C1 segment of cervical spinal cord (tissue), 14 donors: ENCODE measurements around the gene ATP11A.

Experiments used
- DNase-seq, 14 donors: peaks; one replicate each; lab custom pipeline; 2025; lab: John Stamatoyannopoulos, UW

ATP11A gene

DNA sequence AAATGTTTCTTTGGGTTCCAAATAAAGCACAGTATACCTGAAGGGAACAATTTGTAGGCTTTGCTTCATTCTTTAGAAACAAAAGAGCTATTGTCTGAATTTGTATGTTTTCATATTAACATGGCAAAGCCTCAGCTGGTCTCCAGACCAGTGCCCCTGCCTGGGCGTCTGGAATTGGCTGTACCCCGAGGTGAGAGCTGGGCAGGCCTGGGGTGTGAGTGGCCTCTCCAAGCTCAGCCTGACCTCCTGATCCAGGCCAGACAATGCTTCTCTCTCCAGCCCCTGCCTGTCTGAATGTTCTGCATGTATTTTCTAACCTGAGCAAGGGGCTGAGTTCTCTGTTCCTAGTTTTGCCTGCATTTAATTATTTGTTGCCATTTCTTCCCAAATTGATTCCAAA, 212.8 kb downstream of the ATP11A start:
- DNase-seq: no peak

DNA sequence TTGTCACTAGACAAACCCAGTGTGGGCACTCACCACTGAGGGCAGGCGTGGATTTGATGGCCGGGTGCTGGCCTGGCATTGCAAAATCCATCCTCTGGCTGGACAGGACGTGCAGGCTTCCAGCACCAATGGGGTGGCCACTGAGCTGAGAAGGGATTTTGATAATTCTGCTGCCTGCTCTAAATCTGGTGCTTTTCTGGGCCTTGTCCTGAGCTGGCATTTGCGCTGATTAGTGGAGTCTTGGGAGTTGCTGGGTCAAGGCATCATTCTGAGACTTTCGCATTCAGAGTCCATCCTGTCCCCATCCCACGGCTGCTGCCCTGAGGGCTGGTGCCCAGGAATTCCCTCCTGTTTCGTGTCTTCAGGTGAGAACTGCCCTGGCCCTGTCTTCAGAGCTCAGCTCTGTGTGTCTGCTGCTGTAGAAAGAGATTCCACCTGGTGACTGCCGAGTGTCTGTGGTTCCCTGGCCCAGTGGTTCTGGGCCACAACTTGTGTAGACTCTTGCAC, 213.3 kb downstream of the ATP11A start:
- DNase-seq: no peak

DNA sequence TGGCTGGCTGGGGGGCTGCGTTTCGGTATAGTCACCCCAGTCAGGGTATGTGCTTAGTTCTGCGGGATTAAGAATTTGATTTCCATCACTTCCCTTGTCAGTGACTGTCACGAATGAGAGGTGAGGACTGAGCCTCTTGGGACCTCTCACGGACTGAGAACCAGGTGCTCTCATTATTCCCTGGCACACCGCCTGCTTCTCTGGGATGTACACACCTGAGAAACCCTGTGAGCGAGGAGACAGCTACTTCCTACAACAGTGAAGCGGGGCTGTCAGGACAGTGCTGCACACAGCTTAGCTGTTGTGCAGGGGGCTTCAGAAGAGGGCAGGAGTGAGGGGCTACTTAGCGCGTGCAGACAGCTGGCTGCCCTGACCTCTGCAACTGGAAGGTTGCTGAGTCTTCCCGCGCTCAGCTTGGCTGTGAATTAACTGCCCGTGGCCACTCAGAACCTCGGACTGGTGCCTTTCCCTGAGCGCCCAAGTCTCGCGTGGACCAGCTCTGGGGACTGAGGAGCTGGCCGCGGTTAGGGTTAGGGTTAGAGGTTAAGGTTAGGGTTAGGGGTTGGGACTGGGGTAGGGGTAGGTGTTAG, 213.9 kb downstream of the ATP11A start:
- no peak for DNase-seq

DNA sequence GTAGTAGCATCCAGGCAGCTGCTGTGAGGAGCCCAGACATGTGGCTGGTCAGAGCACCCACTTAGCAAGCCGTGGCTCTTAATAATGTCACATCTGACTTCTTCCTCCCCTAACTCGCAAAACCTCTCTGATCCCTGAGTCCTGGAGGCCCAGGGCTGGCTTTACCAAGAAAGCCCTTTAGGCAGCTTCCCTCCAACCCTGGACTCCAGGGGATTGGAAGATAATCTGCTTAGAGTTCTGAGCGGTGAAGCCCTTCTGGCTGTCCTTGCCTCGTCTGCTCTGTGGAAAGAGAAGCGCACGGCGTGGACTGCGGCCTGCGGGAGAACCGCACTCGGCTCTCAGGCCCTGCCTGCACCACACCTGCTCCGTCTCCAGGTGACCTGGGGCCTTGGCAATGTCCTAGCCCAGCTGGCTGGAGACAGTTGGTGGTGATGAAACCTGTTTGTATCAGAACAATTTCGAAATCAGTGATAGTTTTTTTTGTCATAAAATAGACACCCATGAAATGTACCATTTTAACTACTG, 214.7 kb downstream of the ATP11A start:
- DNase-seq: no peak

DNA sequence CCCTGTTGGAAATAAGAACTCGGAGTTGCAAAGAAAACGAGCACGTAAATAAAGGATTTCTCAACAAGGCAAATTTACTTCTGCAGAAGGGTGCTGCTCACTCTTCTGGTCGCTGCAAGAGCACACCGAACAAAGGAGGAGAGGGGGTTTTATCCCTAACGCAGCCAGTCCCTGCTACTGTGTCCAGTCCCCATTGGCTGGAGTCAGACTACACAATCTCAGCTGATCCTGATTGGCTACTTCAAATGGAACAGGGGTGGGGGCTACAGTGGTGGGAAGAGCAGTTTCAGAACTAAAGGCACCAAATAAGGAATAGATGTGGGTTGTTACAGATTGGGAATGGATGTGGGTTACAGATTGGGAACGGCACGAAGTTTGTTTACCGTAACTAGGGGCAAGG, 215.2 kb downstream of the ATP11A start:
- no peak for DNase-seq

DNA sequence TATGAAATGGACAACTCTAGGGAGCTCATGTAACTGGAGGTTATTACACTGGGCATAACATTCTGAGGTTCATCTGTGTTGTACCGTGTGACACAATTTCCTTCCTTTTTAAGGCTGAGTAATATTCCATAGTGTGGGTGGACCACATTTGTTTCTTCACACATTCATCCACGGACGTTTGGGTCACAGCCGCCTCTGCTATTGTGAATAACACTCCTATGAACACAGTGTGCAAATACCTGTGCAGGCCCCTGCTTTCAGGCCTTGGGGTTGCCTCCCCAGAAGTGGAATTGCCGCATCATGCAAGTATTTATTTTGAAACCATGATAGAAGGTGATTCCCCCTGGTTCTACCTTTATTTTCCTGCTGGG, 215.8 kb downstream of the ATP11A start:
- DNase-seq: no peak

DNA sequence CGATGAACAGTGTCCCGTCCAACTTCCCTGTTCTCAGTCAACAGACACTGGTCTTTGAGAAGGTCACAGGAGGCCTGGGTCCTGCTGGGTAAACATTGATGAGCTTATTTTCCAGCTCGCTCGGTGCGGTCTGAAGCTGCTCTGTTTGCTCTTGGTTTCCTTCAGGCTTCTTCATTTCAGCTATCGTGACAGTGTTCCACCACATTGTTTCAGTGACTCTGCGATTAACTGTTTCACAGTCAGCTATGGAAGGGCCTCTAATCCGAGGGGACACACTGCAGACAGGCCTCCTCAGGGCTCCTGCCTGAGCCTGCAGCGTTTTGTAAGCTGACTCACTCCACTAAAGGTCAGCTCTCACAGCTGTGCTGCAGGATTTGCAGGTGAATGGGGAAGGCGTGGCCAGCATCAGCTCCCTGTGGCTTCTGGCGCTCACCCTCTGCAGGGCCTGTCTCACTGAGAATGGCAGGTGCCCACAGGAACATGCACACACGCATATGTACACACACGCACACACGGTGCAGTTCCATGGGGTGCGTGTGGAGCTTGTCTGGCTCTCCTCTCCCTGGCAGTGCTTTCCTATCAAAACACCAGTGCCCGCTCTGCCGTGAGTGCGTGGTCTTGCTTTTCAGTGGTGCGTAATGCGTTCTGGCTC, 216.3 kb downstream of the ATP11A start:
- no peak for DNase-seq

DNA sequence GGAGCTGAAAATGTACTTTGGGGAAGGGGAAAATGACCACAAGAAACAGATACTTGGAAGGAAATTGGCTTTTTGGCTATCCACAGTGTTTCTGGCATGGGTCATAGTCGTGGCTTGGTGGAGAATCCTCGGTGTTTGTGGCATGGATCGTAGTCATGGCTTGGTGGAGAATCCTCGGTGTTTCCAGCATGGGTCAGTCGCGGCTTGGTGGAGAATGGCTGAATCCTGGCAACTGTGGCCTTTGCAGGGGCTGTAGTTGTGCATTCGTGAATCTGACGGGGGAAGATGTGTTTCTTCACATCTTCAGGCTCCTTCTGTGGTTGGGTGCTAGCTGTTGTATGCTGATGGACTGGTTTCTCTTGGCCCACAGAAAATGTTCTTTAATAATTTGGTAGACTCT, 217.4 kb downstream of the ATP11A start:
- DNase-seq: no peak

DNA sequence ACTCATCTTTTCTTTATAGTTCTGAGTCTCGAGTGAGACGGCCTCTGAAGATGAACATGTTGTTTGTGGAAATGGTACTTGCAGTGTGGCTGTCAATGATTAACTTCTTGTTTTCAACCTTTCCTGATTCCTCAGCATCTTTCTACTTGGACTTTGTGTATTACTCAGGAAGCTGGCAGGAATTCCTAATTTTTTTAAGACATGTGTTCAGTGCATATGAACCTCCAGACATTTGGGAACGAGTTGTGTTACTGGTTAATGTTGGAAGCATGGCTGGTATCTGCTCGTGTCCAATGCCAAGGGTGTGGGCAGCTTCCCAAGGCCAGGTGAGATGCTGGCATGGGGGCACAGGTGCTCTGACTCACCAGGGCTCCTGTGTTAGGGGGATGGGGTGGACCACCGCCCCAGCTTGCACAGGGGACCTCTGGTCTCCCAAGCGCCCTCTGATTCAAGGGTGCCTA, 218.1 kb downstream of the ATP11A start:
- no peak for DNase-seq

DNA sequence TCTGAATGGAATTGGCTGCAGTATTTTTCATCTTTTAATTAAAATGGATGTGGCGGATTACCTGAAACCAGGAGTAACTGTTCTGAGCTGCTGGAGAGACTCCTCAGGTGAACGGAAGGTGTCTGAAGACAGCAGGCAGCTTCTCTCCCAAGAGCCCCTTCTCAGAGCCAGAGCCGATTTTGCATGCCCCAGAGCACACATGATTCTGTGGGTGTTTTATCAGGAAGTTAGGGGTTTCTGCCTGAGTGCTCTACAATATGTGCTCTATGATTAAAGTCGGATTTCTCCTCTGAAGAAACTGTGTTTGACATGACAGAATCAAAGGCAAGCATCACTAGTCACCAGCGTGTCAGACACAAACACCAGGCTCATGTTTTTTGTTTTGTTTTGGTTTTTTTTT, 218.5 kb downstream of the ATP11A start:
- no peak for DNase-seq

DNA sequence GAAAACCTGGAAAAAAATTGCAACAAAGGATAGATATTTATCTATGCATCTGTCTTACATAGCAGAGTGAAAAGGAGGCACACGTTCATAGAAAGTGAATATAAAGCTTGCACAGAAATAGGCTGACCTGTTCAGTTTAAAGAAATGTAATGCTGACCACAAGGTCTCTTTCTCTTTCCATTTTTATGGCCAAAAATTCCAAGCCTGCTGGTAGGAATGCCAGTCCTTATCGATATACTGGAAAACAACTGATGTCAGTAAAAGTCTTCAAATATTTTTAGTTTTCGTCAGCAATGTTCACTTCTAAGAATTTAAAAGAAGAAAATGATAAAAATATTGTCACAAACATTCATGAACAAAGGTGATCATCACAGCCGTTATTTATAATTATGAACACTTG, 220.2 kb downstream of the ATP11A start:
- no peak for DNase-seq

DNA sequence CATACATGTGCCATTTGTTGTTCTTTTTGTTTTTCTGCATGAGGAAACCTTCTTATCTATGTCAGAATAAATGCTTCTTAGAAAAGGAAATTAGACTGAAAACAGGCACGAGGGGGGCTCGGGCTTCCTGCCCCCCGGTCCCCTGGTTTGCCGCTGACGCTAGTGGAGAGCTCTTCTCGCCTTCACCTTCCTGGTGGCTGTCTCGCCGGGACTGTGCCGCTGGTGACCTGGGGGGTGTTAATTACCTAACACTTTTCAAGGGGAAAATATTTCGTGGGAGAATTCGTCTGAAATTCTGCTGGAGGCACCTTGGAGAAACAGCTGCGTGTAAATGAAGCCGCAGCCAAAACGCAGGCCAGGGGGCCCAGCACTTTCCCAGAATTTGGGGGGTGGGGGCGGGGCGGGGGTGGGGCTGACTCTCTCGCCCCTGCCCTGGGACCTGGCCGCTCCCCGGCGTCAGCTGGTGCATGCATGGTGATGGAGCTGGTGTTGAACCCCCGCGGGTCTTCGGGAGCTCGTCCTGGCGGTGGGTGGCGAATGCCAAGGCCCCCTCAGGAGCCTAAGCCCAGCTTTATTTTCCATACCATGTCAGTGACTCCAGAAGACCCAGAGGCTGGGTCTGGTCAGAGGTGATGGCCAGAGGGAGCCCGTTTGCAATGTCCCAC, 220.9 kb downstream of the ATP11A start:
- DNase-seq: no peak

DNA sequence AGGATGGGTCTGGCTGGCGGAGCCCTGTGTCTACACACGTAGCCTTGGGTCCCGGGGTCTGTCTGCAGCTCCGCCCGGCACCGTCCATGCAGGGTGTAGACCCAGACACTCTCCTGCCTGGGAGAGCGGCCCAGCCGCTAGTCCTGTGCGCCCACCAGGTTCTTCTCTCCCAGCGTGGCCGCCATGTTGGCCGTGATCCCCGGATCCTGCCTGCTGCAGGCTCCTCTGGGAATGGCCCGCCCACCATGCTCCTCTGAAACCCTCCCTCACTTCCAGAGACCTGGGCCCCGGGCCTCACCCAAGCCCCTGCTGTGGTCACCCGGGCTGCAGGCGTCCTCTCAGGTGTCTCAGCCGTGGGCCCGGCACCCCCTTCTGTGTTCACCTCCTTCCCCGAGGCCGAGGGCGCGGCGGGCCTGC, 221.5 kb downstream of the ATP11A start:
- DNase-seq: no peak

DNA sequence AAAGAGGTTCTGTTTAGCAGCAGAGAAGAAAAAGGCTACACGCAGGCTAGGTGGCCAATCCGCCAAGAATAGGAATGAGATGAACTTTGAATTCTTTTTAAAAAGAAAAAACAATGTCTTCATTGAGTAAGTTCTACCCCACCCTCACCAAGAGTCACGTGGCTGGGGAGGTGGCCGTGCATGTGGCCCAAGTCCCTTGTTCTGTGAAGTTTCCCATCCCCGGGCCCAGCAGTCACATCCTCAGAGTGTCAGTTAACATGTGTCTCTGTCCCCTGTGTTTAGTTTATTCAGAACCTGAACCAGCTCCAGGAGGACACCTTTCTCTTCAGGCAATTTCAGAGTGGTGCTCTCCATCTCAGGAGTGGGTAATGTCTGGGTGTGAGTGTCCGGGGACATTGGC, 222.0 kb downstream of the ATP11A start:
- no peak for DNase-seq

DNA sequence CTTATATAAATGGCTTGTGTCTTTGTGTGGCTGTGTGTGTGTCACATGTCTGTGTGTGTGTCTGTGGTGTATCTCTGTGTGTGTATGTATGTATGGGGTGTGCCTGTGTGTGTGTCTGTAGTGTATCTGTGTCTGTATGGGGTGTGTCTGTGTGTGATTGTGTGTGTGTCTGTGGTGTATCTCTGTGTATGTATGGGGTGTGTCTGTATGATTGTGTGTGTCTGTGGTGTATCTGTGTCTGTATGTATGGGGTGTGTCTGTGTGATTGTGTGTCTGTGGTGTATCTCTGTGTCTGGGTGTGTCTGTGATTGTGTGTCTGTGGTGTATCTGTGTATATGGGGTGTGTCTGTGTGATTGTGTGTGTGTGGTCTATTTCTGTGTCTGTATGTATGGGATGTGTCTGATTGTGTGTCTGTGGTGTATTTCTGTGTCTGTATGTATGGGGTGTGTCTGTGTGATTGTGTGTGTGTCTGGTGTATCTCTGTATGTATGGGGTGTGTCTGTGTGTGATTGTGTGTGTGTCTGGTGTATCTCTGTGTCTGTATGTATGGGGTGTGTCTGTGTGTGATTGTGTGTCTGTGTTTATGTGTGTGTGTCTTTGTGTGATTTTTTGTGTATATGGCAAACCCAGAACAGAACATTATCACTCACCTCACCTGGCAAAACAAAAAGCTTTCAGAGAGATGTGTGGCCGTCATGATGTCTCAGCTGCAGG, 223.0 kb downstream of the ATP11A start:
- no peak for DNase-seq

DNA sequence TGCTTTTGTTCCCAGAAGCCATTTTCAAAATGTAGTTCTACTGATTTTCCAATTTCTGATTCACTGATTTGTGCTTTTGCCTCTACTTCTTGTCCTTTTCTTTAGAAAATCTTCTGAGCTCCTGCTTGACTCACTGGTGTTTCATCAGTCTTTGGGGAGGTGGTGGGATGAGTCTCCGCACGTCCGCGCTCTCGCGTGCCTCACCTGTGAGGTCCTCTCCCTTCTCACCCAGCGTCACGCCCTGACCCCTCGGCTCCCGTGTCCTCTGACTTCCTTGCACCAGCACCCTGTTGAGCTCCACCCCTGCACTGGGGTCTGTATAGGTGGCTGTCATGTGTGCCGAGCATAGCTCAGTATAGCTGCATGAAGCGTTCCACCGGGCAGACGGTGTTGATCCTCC, 226.5 kb downstream of the ATP11A start:
- no peak for DNase-seq

DNA sequence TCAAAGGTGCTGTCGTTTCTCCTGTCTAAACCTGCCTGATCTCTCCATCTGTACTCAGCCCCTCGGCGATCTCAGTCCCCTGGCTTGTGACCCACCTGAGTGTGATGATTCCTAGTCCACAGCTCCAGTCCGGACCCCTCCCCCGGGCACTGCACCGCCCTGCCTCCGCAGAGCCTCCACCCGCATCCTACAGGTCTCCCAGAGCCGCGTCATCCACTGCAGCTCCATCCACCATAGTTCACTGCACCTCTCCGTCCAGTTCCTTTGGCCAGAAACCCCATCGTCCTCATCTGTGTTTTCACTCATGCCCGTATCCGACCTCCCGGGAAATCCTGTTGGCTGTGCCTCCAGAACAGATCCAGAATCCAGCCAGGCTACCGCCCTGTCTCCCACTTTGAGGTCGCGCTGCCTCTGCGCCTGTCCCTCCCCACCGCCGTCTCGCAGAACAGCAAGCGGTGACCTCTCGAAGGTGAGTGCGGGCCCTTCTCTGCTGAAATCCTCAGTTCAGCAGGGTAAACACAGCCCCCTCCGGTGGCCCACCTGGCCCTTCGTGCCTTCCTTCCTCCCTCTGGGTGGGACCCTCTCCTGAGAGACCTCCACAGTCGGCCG, 227.3 kb downstream of the ATP11A start:
- no peak for DNase-seq

DNA sequence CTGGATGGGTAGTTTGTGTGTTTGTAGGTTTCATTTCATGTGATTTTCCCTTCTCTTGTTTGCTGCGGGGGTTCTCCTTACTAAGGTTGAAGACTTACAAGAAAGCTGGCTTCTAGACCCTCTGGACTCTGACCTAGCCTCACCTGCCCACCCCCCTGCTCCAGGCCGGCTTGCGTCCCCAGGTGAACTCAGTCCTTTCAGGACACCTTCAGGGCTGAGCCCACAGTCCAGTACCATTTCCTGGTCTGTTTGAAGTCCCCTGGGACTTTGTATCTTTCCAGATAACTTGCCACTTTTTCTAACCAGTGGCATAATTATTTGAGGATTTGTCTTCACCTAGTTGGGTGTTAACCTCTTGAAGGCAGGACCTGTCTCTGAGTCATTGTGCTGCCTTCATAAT, 227.9 kb downstream of the ATP11A start:
- DNase-seq: no peak

DNA sequence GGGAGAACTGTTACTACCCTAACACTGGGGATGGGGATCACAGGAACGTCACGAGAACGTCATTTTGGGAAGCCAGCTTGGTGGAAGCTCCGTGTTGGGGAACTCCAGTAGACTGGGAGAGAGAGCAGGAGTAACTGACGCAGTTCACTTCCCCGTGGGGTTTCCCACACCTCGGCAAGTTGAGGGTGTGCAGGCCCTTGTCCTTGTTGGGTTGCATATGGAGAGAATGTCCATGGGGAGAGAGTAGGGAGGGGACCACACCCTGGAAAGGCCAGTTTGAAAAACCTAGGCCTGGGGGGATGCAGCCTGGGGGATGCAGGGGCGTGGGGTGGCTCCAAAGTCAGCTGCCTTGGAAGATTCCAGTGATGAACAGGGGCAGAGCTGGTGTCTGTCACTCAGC, 228.4 kb downstream of the ATP11A start:
- no peak for DNase-seq

DNA sequence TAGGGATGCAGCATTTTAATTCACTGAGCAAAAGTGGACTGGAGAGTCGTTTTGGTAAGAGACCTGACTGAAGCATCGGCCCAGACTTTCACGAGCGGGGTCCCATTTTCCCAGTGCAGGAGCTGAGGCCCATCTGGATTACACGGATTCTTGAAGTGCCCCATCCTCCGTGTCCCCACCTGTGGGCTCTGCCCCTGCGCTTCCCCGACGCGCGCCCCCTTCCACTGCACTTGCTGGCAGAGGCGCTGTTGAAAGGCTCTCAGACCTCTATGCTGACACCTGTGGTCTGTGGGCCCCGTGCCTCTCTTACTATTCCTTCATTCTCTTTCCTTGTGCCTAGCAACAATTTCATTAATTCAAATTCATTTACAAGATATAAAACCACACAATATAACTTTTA, 228.9 kb downstream of the ATP11A start:
- DNase-seq: no peak

DNA sequence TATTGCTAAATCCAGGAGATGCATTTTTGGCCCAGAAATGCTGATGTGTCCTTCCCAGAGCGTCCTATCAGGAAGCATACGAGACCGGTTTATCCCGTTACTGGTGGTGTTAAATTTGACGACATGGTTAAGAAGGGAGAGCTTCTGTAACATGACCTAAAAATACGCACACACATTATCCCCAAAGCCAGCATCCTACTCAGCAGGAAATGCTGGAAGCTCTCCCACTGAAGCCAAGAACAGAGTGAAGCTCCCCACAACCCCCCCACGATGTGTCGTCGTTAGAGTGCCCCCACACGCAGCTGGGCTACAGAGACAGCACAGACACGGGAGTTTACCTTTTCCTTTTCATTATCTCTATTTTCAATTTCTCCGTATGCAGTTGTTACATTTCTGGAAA, 234.1 kb downstream of the ATP11A start:
- DNase-seq: no peak

DNA sequence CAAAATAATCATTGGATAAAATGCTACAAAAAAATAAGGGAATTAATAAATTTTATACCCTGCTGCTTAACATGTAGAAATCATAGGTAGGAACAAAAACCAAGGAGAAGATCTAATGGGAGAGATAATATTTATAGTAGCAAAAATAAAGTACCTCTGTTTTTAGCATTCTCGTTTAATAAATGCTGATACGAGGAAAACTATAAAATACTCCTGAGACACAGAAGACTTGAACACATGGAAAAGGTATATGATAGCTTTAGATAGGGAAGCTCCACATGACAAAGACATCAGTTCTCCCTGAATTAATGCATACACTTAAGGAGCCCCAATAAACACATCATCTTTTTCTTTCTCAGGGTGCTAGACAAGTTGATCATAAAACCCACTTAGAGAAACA, 234.5 kb downstream of the ATP11A start:
- no peak for DNase-seq
